ENCODE measurements around the gene EPHA4.
A peak's percentile ranks its signal among the peaks of the same experiment; 100 is the strongest.

Gene EPHA4

DNA sequence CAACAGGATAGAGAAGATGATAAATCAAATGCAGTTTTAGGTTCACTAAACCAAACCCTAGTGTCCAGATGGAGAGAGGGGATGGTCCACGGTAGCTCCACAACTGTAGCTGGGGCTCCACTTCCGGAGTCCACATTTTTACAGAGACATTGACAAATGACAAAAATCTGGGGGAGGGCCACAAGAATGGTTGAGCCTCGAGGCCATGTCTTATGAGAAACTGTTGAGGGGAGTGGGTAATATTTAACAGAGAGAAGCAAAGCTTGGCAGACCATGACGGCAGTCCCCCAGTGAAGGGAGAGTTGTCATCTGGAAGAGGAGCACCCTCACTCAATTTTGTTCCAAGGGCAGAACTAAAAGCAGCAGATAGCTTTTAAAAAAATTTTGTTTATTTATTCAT lies 17.6 kb upstream of the EPHA4 start:
- Histone ChIP-seq H3K4me2 (no peak overlapping the region), H4K20me1 (ENCODE audit: insufficient read depth) (no peaks in the 10 kb centered on the region), H3K4me1 (ENCODE audit: low read depth, poor library complexity, severe bottlenecking) (no peaks in the 10 kb centered on the region), H3K79me2 (ENCODE audit: insufficient read depth, low read depth) (no peaks in the 10 kb centered on the region), H3K9ac (no peak overlapping the region), H2AFZ (ENCODE audit: low read depth) (no peak overlapping the region), H3K4me3 (IDR thresholded peaks at IDR 0.05; ENCODE audit: insufficient read depth, low read depth, low read length) (no peak overlapping the region), H3K36me3 (ENCODE audit: insufficient read depth) (no peaks in the 10 kb centered on the region), H3K27me3 (ENCODE audit: insufficient read depth, low read depth) (no peaks in the 10 kb centered on the region), H3K27ac (no peak overlapping the region)
- TF ChIP-seq, protein P1, sequence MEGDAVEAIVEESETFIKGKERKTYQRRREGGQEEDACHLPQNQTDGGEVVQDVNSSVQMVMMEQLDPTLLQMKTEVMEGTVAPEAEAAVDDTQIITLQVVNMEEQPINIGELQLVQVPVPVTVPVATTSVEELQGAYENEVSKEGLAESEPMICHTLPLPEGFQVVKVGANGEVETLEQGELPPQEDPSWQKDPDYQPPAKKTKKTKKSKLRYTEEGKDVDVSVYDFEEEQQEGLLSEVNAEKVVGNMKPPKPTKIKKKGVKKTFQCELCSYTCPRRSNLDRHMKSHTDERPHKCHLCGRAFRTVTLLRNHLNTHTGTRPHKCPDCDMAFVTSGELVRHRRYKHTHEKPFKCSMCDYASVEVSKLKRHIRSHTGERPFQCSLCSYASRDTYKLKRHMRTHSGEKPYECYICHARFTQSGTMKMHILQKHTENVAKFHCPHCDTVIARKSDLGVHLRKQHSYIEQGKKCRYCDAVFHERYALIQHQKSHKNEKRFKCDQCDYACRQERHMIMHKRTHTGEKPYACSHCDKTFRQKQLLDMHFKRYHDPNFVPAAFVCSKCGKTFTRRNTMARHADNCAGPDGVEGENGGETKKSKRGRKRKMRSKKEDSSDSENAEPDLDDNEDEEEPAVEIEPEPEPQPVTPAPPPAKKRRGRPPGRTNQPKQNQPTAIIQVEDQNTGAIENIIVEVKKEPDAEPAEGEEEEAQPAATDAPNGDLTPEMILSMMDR (conservative IDR thresholded peaks at IDR 0.05; ENCODE audit: low read depth, low read length), result no peak

DNA sequence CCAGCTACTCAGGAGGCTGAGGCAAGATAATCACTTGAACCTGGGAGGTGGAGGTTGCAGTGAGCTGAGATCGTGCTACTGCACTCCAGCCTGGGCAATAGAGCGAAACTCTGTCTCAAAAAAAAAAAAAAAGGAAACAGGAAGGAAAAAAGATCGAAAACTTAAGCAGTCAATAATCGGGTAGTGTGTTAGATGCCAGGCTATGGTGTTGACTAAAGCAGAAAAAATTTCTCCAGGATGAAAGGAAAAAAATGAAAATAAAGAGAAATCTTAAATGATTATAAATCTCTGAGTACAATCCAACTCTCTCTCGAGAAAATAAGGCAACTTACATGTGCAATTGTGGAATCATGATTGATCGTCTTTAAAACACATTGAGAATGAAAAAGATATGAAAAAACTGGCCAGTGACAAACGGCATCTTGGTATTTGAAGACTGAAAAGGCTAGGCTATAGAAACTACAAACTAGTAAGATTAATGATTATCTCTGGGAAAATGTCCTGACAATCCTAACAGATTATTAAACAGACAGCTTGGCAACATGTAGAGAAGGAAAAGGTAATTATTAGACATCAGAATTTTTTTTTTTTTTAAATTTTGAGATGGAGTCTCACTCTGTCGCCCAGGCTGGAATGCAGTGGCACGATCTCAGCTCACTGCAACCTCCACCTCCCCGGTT lies 16.3 kb upstream of the EPHA4 start:
- Histone ChIP-seq H3K4me1 (ENCODE audit: low read depth, poor library complexity, severe bottlenecking) (no peaks in the 10 kb centered on the region), H4K20me1 (ENCODE audit: insufficient read depth) (no peaks in the 10 kb centered on the region), H3K9ac (no peak overlapping the region), H3K4me2 (no peak overlapping the region), H3K27me3 (ENCODE audit: insufficient read depth, low read depth) (no peaks in the 10 kb centered on the region), H3K79me2 (ENCODE audit: insufficient read depth, low read depth) (no peaks in the 10 kb centered on the region), H3K36me3 (ENCODE audit: insufficient read depth) (no peaks in the 10 kb centered on the region), H3K4me3 (IDR thresholded peaks at IDR 0.05; ENCODE audit: insufficient read depth, low read depth, low read length) (no peak overlapping the region), H3K27ac (no peak overlapping the region), H2AFZ (ENCODE audit: low read depth) (no peak overlapping the region)
- TF ChIP-seq, protein P1 (conservative IDR thresholded peaks at IDR 0.05; ENCODE audit: low read depth, low read length), result no peak

DNA sequence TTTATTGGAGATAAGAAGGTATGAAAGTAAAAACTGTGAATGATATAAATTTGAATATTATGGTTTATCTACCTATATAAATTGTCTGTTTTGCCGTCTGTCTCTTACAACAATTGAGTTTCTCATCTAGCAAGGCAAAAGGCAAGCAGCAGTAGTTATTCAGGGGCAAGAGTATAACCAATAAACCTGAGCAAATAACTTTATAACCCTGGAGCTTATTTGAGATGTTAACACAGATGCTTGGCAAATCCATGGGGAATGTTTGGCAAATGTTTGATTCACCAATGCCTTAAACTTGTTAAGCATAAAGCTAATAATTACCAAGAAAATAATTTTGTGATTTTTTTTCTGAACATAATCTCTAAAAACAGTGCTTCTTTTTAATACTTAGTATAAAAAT lies 9.9 kb upstream of the EPHA4 start:
- H4K20me1 ChIP-seq (ENCODE audit: insufficient read depth), result no peaks in the 10 kb centered on the region
- TF ChIP-seq, protein P1 (conservative IDR thresholded peaks at IDR 0.05; ENCODE audit: low read depth, low read length), result no peak
- H3K27ac ChIP-seq, result no peak overlapping the region
- no peaks in the 10 kb centered on the region for H3K79me2 ChIP-seq (ENCODE audit: insufficient read depth, low read depth)
- no peak overlapping the region for H2AFZ ChIP-seq (ENCODE audit: low read depth)
- no peaks in the 10 kb centered on the region for H3K4me1 ChIP-seq (ENCODE audit: low read depth, poor library complexity, severe bottlenecking)
- H3K4me2 ChIP-seq, result no peak overlapping the region
- no peaks in the 10 kb centered on the region for H3K36me3 ChIP-seq (ENCODE audit: insufficient read depth)
- H3K4me3 ChIP-seq (IDR thresholded peaks at IDR 0.05; ENCODE audit: insufficient read depth, low read depth, low read length), result no peak overlapping the region
- no peak overlapping the region for H3K9ac ChIP-seq
- no peaks in the 10 kb centered on the region for H3K27me3 ChIP-seq (ENCODE audit: insufficient read depth, low read depth)

DNA sequence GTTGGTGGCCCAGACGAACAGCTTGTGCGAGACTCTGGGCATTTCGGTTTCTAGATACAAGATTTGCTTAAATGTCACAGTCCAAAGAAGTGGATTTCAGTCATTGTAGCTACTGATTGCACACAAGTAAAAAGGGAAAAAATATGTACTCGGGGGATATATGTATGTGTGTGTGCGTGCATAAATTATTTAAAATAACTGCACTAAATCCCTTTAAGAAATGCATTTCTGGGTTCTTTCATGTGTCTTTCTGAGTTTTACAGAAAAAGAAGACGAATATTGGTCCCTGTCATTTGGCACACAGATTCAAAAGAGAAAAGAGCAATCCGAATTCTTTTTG lies 2.1 kb upstream of the EPHA4 start:
- no peaks in the 10 kb centered on the region for H4K20me1 ChIP-seq (ENCODE audit: insufficient read depth)
- H3K36me3 ChIP-seq (ENCODE audit: insufficient read depth), result no peaks in the 10 kb centered on the region
- no peak overlapping the region for H3K9ac ChIP-seq
- peaks cover 7% of the 10 kb centered on the region for H3K4me1 ChIP-seq (ENCODE audit: low read depth, poor library complexity, severe bottlenecking)
- H3K4me3 ChIP-seq (IDR thresholded peaks at IDR 0.05; ENCODE audit: insufficient read depth, low read depth, low read length), result no peak overlapping the region
- H3K4me2 ChIP-seq, result peak overlapping the region; percentile 69
- H2AFZ ChIP-seq (ENCODE audit: low read depth), result peak overlapping the region; percentile 100
- no peak overlapping the region for H3K27ac ChIP-seq
- H3K27me3 ChIP-seq (ENCODE audit: insufficient read depth, low read depth), result peaks cover 5% of the 10 kb centered on the region; the same call in 1 of the 2 replicates
- no peaks in the 10 kb centered on the region for H3K79me2 ChIP-seq (ENCODE audit: insufficient read depth, low read depth)
- TF ChIP-seq, protein P1 (conservative IDR thresholded peaks at IDR 0.05; ENCODE audit: low read depth, low read length), result no peak

Data from KMS-11 (cell line).